Fibroblast of skin of scalp (primary cell): ENCODE results near the gene HMGB4.
A peak's percentile ranks its signal among the peaks of the same experiment; 100 is the strongest.

ENCODE experiments used
- DNase-seq: peaks from one replicate; pipeline ENCODE4 v3.0.0-alpha.2; 2013

HMGB4 gene

GRCh38 chr1:33898406-33898805 lies 34.5 kb downstream of the HMGB4 start:
- DNase-seq = no peak

DNA sequence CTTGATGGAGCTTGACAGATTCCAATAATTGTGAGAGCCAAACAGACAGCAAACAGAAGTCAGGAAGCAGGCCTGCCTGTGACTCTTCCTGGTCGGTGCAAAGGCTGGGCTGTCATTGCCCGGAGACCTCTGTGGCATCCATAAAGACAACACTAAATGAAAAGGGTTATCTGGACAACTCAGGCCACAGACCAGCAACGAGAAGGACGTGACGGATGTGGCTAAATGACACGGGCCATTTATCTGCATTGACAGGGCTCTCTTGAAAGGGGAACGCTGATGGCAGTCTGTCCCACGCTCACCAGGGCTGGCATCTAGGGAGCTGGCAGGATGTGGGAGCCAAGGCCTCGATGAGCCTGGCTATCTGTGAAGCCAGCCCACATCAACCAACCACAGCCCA lies 35.0 kb downstream of the HMGB4 start:
- DNase-seq = no peak

GRCh38 chr1:33899746-33900145 lies 35.9 kb downstream of the HMGB4 start:
- no peak for DNase-seq

DNA sequence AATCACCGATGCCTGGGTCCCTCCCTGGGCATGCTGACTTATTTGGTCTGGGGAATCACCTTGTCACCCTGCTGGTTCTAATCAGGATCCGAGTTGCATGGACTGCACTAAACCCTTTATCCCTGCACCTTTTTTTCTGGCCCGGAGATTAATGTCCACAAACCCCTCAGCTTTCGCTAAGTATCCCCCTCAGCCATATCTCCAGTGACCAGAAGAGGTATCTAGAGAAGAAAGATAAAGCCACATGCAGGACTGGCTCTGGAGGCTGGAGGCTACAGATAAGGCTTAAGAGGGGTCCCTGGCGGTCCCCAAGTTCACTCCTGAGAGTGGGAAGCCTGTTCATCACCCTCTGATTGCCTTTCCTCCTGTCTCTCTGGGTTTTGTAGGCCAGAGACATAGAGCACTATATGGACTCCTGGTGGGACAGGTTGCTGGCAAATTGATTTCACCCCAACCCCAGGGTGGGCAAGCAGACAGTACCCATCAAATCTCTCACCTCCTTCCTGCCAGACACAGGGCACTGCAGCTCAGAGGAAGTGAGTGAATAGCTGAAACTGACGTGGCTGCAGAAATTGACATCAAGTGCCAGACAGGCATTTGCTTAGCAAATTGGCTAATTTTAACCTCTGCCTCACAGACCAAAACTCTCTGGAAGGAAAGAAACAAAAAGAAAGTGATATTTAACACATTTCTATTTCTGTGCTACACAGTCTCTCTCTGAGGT lies 38.8 kb downstream of the HMGB4 start:
- DNase-seq = peak; percentile 40

GRCh38 chr1:33903210-33903589 lies 39.3 kb downstream of the HMGB4 start:
- DNase-seq = peak; percentile 26

GRCh38 chr1:33905241-33905640 lies 41.4 kb downstream of the HMGB4 start:
- no peak for DNase-seq

GRCh38 chr1:33906156-33906555 lies 42.3 kb downstream of the HMGB4 start:
- no peak for DNase-seq

- DNase-seq = no peak
Observed at GRCh38 chr1:33908324-33908956, 44.6 kb downstream of the HMGB4 start.
